Activated CD4-positive, alpha-beta T cell treated with anti-CD3 and anti-CD28 coated beads for 24 hours (primary cell): ENCODE data around the gene FHOD3.

ENCODE experiments used
- DNase-seq, 2 donors: peaks; one replicate each; pipeline ENCODE4 v3.0.0-alpha.2; 2020; ENCODE audit warnings: low read depth in 2 of 2

FHOD3 gene

GRCh38 chr18:36297417-36298125 is at the start of gene FHOD3:
TSS of gene FHOD3 (plus strand) at chr18:36297713. CDS start at chr18:36297836, 123 bp downstream.
- DNase-seq = no peak

DNA sequence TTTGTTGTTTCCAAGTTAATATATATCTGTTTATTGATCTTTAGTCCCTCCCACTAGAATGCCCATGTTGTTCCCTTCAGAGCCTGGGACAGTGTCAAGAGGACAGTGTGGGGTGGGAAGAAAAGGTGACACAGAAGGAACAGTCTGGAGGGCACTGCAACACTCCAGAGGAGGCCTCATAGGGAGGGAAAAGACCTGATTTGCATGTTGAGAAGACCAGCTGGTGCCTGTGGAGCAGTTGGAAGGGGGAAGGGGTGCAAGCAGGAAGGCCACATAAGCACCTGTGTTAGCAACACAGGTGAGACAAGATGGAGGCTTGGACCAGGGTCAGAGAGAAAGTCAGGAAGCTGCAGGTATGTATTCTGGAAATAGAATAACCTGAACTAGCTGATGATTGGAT is 48.1 kb upstream of the FHOD3 start:
- no peak for DNase-seq

DNA sequence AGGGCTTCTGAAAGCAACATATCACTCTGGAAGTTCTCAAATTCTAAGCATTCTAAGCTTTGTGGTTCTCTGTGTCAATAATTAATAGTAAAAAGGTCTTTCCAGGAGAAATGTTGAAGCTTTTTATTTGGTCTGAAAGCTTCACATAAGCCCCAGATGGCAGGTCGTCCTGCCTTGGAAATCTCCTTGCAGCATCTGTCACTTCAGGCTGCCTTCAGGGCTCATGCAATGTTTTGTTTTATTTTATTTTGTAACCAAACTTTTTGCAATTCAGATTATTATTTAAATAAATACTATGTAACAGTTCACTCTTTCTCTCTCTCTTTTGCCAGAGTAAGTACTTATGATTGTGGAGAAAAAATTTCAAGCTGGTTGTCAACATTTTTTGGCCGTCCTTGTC is 46.7 kb upstream of the FHOD3 start:
- no peak for DNase-seq

GRCh38 chr18:36255072-36255698 is 42.3 kb upstream of the FHOD3 start:
- DNase-seq = no peak

DNA sequence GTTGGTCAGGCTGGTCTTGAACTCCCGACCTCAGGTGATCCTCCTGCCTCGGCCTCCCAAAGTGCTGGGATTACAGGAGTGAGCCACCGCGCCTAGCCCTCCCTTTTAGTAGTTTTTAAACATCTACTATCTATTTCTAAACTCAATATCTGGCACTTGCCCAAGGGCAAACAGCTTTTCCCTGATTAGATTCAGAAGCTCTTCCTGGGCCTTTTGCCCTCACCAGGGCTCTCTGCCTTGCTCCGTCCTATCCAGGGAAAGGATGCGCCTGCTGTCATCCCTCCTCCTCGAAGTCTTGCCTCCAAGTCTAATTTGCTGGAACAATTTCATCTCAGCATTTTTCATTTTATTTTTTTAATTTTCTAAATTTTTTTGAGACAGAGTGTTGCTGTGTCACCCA is 41.4 kb upstream of the FHOD3 start:
- DNase-seq = no peak

DNA sequence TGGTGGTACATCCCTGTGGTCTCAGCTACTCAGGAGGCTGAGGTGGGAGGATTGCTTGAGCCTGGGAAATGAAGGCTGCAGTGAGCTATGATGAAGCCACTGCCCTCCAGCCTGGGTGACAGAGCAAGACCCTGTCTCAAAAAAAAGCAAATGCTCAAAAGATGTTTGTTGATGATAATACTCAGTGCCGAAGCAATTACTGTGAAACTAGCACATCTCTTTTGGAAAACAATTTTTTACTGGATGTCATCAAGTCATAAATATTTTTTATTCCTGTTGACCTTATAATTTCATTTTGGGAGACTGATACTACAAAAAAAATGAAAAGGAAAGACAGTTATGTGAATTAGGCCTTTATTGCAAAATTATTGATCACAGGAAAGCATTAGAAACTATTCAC is 34.5 kb upstream of the FHOD3 start:
- no peak for DNase-seq

DNA sequence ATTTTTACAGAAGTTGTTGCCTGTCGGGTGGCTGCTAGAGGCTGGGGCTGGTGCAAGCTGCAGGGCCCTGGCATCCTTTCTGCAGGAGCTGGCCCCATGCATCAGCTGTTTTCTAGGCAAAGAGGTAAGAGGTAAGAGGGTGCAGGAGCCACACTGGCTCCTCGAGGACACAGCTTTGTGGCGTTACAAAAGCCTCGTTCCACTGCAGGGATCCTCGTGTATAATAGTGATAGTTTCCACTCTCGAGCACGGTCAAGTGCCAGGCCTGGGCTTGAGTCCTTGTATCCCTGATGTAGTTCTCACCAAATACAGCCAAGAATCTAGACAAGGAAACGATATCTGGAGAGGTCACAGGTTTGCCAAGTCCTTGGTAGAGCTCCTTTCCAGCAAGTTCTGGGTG is 33.2 kb upstream of the FHOD3 start:
- DNase-seq = no peak

- DNase-seq = no peak
Observed at GRCh38 chr18:36265015-36265414, 32.5 kb upstream of the FHOD3 start.

DNA sequence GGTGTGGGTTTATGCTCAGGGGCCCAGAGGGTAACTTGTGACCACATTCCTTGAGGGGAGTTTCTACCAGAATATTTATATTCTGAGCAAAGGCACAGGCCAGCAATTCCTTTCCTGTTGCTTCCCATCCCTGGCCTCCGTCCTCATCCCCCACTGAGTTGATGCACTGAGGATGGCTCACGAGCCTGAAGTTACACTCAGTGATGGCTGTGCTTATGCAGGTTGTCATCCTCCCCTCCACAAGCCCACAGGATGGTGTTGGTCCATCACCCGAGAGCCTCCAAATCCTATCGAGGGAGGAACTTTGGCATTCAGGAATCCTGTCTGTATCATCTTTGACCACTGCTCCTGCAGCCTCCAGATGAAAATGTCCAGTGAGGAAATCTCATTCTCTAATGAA is 28.4 kb upstream of the FHOD3 start:
- no peak for DNase-seq

GRCh38 chr18:36271153-36271552 is 26.4 kb upstream of the FHOD3 start:
- DNase-seq = no peak

GRCh38 chr18:36273347-36273746 is 24.2 kb upstream of the FHOD3 start:
- no peak for DNase-seq

DNA sequence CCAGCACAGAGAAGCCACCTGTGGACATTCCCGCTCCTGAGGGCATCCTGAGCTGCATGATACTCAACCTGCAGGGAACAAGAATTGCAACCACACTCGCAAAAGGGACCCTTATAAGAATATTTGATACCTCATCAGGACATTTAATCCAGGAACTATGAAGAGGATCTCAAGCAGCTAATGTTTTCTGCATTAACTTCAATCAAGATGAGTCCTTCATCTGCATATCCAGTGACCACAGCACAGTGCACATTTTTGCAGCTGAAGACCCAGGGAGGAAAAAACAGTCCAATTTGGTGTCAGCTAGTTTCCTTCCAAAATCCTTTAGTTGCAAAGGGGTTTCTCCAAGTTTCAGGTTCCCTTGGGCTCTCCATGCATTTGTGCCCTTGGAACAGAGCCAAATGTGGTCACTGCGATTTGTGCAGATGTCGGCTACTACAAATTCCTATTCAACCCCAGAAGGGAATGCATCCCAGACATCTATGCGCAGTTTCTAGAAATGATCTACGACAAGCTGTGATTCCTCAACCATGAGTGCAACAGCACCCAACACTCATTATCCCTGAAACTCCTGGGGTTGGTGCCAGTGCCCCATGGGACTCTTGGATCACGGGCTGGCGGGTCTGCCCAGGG is 23.3 kb upstream of the FHOD3 start:
- DNase-seq = no peak

DNA sequence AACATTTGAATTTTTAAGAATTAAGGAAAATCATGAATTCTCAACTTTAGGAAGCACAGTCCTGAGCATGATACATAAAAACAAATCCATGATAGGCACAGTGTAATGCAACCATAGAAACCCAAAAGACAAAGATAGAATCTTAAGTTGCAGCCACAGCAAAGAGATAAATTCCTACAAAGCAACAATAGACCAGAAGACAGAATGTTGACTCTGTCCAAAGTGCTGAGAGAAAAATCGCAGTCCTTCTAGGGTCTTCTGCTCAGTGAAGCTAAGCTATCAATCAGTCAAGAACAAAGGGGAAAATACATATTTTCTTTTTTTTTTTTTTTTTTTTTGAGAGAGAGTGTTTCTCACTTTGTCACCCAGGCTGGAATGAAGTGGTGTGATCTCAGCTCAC is 22.0 kb upstream of the FHOD3 start:
- DNase-seq = no peak

GRCh38 chr18:36279001-36279400 is 18.5 kb upstream of the FHOD3 start:
- DNase-seq = no peak

- no peak for DNase-seq
Observed at GRCh38 chr18:36281936-36282335, 15.6 kb upstream of the FHOD3 start.

GRCh38 chr18:36283448-36283847 is 14.1 kb upstream of the FHOD3 start:
- DNase-seq = no peak

DNA sequence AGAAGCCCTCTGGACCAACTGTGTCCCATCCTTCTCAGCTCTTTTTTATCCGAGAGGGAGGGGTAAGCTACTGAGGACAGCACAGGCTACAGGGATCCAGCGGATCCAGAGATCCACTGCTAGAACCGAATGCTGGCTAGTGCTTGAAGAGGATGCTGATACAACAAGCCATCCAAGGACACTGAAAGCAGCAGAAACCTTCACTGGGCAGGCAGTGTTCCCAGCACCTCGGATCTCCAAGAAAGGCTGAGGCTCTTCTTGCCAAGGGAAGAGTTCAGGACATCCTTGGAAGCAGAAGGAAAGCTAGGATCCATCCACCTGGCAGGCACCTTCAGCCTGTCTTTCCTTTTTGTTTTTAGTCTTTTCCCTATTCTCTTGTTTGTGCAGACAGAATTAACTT is 13.2 kb upstream of the FHOD3 start:
- DNase-seq = no peak

GRCh38 chr18:36284671-36285295 is 12.7 kb upstream of the FHOD3 start:
- peak in 1 of 2 donors; percentile 15 for DNase-seq

- no peak for DNase-seq
Observed at GRCh38 chr18:36287653-36288052, 9.9 kb upstream of the FHOD3 start.

GRCh38 chr18:36288689-36289088 is 8.8 kb upstream of the FHOD3 start:
- DNase-seq = no peak

GRCh38 chr18:36294031-36294430 is 3.5 kb upstream of the FHOD3 start:
- no peak for DNase-seq

DNA sequence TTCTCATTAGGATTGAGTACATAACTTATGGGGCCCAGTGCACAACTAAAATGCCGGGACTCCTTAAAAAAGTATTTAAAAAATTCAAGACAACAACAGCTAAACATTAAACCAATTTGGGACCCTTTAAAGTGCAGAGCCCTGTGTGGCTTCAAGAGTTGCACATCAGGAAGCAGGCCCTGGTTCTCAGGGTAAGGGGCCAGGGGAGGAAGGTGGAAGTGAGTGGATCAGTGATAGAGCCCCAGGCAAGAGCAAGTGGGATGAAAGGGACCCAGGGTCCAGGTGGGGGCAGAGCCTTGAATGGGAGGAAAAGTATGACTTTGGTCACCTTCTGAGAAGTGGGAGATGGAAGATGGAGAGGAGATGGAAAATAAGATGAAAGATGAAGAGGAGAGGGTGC is 2.3 kb upstream of the FHOD3 start:
- no peak for DNase-seq

- no peak for DNase-seq
Observed at GRCh38 chr18:36295880-36296301, 1.6 kb upstream of the FHOD3 start.
